Measurements from ENCODE around the gene CENPN.

CENPN gene

GRCh38 chr16:81006813-81007695, at the start of gene CENPN, which contains the start of gene CMC2:
TSS of gene CENPN (plus strand) at chr16:81007214. CDS start at chr16:81011940, 4,726 bp downstream.
TSS of gene CMC2 (minus strand) at chr16:81006885. CDS start at chr16:80997394, 9,491 bp downstream.
- peak; percentile 98 for DNase-seq

DNA sequence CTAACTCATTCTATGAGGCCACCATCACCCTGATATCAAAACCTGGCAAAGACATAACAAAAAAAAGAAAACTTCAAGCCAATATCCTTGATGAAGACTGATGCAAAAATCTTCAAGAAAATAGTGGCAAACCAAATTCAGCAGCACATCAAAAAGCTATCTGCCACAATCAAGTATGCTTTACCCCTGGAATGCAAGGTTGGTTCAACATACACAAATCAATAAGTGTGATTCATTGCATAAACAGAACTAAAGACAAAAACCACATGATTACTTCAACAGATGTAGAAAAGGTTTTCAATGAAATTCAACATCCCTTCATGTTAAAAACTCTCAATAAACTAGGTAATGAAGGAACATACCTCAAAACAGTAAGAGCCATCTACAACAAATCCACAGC, 48.7 kb upstream of the CENPN start:
- DNase-seq: no peak

GRCh38 chr16:80962879-80963278, 44.1 kb upstream of the CENPN start:
- DNase-seq: no peak

DNA sequence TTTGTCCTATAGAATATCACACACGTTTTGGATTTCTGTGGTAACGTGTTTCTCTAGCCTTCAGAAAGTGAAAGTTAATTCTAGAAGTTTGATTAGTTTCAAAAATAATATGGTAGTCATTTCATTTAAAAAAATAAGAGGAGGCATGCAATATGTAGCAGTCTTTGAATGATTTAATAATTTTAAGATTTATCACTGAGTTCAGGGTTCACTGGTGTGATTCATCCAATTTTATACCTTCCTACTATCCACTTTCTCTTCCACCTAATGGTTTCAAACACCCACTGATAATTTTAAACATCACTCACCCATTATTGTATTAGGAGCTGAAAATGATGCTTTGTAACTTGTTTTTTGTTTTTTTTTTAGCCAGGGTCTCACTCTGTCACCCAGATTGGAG, 42.7 kb upstream of the CENPN start:
- DNase-seq: no peak

GRCh38 chr16:80966617-80967016, 40.4 kb upstream of the CENPN start:
- no peak for DNase-seq

DNA sequence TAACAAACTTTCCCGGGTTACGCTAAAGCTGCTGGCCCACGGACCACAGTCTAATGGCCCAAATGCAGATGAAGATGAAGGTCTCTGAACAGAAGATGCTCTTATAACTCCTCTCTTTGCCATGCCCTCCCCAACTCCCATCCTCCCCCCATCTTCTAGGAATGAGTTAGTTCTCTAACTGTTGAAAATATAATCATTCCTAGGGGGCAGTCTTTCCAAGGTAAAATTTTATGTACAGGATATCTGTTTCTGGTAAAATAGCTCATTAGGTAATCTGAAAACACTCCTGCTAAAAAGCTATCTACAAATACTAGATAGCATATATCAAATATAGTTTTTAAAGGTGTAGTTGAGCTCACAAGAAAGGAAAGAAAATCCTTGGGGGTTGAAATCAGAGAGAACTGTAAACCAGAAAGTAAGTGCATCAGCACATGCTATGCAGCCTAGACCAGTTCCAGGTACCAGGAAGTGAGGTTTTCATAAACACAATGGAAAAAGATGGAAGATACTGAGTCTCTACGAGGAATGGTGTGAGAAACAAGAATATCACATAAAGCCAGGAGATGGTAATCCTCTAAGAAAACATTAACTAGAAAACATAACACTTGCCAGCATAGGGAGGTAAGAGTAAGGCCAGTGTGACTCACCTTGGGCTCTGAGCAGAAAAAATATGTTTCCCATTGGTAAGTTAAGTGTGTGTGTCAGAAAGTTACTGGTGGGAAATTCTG, 38.5 kb upstream of the CENPN start:
- no peak for DNase-seq

GRCh38 chr16:80969114-80969484, 37.9 kb upstream of the CENPN start:
- DNase-seq: no peak

DNA sequence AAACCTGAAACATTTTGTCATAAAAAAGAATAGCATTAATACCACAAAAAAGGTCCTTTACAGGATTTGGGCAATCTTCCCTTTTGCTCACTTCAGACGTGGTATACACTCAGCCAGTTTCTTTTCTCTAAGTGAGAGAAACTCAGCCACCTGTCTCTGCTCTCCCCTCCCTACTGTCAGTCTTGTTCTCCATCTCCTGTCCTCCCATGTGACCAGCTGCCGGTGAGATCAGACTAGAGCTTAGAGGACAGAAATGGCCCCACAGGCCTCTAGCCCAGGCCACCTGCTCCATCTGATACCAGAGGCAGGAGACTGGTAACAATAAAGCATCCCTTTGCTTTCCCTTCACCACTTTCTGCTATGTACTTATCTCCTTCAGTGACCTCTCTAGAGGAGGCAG, 35.2 kb upstream of the CENPN start:
- DNase-seq: no peak

DNA sequence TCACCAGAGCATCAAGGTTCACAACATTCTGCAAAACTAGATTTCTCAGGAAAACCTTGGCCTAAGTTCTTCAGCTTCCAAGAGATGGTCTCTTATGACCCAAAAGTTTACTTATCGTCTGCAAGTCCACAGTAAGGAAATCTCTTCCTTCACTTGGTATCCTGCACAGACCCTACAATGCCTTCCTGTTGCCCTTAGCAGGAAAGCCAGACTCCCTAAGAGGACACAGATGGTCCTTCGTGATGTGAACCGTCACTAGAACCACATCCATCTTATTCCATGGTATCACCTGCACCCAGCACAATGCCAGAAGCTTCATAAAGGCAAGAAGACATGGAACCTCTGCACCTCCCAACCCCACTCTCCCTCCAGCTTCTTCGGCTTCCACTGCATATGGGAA, 34.4 kb upstream of the CENPN start:
- no peak for DNase-seq

DNA sequence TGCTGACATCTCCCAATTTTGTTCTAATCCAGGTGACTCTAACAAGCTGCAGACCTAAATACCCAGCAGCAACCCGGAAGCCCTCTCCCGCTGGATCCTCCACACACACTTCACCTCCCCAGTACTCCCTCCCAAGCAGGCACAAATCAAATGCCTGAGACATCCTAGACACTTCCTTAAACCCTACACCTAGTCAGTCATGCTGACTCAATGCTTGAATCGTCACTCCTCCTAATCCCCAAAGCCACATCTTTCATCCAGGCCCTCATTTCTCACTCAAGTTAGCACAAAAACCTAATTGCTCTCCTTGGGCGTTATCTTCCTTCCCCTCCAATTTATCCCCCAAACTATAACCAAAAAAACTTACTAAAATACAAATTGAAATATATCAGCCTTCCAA, 33.0 kb upstream of the CENPN start:
- no peak for DNase-seq

- no peak for DNase-seq
These were observed 32.2 kb upstream of the CENPN start for GRCh38 chr16:80974649-80975376.

GRCh38 chr16:80976946-80977345, 30.1 kb upstream of the CENPN start:
- no peak for DNase-seq

- DNase-seq: no peak
These were observed 25.9 kb upstream of the CENPN start for GRCh38 chr16:80981103-80981502.

DNA sequence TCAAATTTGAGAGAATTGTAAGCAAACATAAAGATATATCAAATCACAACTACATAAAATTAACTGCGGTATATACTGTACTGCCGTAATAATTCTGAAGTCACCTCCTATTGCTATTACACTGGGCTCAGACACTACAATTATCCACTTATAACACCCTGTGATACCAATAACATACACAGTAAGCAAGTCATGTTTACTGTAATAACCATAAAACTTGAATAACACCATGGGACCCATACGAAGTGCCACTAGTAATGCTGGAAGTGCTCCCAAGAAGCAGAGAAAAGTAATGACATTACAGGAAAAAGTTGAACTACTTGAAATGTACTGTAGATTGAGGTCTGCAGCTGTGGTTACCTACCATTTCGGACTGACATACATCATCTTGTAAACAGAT, 24.4 kb upstream of the CENPN start:
- no peak for DNase-seq

DNA sequence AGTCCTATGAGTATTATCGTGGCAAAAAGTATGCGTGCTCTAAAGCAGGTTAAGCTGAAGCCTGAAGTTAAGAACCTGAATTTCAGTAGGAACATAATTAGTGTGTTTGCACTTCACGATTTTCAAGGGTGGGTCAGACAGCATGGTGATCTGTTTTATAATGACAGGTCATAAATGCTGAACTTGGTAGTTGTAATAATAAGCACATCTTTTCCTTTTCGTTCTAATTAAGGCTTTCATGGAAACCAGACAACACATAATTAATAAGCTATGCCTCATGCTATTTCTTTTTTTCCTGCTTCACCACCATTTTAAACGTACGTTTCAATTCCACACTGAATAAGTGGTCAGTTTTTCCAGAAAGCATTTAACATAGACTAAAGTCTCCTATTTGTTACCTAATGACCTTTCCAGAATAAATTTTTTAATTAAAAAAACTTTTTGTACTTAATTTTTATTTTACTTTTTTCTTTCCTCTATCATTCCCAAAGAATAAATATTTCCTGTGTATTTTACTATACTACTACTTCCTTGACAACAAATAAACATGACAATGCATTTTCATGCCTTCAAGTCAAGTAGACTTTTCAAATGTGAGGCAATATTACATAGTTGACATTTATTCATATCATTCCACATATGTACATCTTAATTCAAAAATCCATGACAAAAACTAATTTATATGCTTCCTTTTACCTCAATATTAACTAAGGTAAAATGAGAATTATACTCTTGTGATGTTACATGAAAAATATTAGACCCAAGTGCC, 22.7 kb upstream of the CENPN start:
- no peak for DNase-seq

DNA sequence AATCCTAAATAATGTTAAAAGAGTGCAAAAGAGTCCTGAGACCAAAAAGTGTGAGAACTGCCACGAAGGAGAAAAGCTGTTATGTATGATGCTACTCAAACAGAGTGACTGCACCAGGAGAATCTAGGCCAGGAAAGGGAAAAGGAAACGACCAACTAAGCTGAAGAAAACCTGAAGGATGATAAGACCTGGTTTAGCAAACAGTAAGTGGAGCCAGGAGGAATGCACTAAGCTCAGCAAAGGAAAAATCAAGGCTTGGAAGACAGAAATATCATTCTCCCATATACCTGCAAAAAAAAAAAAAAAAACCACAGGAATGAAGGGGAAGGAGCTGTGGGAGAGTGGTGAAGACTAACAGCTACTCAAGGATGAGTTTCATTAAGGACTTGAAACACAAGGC, 21.4 kb upstream of the CENPN start:
- DNase-seq: no peak

DNA sequence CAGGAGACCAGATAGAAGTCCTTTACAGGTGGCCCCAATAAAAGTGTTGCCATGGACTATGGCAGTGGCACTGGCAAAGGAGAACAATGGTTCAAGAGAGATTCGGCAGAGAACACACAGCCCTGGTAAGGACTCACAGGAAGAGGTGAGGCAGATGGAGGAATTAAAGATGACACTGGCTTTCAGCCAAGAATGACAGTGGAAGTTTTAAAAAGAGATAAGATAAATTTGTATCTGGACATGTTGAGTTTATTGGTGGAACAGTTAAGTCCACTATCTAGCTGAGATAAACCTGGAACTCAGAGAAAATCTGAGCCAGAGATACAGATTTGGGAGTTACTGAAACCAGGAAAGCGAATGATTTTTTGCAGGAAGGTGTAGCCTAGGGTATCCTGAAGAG, 20.5 kb upstream of the CENPN start:
- DNase-seq: no peak

DNA sequence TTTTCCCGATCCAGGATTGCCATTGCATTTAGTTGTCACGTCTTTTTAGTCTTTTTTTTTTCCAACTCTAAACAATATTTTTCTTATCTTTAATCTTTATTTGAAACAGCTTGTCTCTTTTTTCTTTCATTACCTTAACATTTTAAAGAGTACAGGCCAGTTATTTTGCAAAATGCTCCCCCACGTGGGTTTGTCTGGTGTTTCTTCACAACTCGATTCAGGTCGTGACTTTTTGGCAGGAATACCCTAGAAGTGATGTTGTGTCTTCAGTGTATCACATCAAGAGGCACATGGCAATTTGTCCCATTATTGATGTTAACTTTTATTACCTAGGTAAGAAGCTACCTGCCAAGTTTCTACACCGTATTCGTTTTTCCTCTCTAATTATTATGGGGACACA, 18.3 kb upstream of the CENPN start:
- no peak for DNase-seq

DNA sequence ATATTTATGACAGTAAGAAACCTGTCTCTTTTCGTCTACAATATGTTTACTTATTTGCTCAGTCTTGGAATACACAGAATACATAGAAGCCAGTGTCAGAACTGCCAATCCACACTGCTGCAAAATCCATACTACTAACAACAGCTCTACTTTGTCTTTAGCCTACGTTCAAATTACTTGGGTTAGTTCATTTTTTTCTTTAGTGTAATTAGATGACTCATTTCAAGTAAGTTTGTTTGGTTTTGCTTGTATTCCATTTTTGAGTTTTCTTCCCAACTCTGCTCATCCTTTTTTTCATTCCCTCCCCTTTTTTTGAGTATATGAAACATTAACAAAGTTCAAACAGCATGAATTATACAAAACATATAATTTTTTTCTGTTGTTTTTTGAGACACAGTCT, 17.2 kb upstream of the CENPN start:
- no peak for DNase-seq

- DNase-seq: no peak
These were observed 16.4 kb upstream of the CENPN start for GRCh38 chr16:80990577-80990976.

DNA sequence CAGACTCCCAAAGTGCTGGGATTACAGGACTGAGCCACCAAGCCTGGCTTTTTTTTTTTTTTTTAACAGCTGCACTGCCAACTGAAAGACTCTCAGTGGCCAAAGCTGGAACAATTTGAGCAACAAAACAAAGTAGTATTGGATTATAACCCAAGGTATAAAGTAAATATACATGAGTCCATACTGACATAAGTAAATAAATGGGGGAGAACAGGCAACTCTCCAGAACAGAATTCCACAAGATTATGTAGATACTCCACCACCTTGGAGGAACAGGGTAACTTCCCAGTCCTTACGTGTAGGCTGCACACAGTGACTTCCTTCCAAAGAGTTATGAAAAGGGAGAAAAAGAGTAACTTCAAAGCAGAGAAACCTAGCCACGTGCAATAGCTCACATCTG, 16.0 kb upstream of the CENPN start:
- no peak for DNase-seq

GRCh38 chr16:80991792-80992430, 15.1 kb upstream of the CENPN start:
- DNase-seq: no peak
